HL-60 (cell line): ENCODE measurements around the gene SPATA31D1.
"Not testable (repeated sequence)": the region's sequence is repeated elsewhere in the genome, so short reads cannot be mapped to it uniquely, and the experiment has no call there.

Experiments
- DNase-seq, 2 experiments: peaks; one replicate each; pipeline ENCODE4 v3.0.0-alpha.2; 2010 to 2020; ENCODE audit warnings: low read depth in 1 of 2, low spot score in 1 of 2
- H3K27ac ChIP-seq: fragments of 250-450 bp; sonication (Bioruptor Pico); replicated peaks from 2 replicates; pipeline ENCODE4 v1.5.1; 2020; ENCODE audit warnings: mild to moderate bottlenecking, moderate library complexity
- H3K27me3 ChIP-seq: fragments of 250-450 bp; sonication (Bioruptor Pico); 2 replicates; pipeline ENCODE4 v1.5.1; 2021; ENCODE audit warnings: mild to moderate bottlenecking, moderate library complexity; ENCODE audit not compliant: insufficient read depth, poor library complexity, severe bottlenecking
- H3K4me3 ChIP-seq: replicated peaks from 2 replicates; pipeline ENCODE4 v1.5.1; 2011; ENCODE audit warnings: mild to moderate bottlenecking, control low read depth, low read length; ENCODE audit not compliant: insufficient read depth
- CTCF ChIP-seq: IDR thresholded peaks from one replicate; pipeline ENCODE4 v1.5.1; 2011; ENCODE audit warnings: low read length, control low read depth, inconsistent platforms; ENCODE audit not compliant: insufficient read depth
- GABPA ChIP-seq: IDR thresholded peaks from 2 replicates; pipeline ENCODE4 v1.6.1; 2012; ENCODE audit warnings: low read depth
- POLR2AphosphoS5 ChIP-seq: IDR thresholded peaks from 2 replicates; pipeline ENCODE4 v1.6.1; 2012; ENCODE audit warnings: low read depth
- REST ChIP-seq: IDR thresholded peaks from 2 replicates; pipeline ENCODE4 v1.6.1; 2012; ENCODE audit warnings: low read depth; ENCODE audit not compliant: insufficient replicate concordance
- SPI1 ChIP-seq: IDR thresholded peaks from 2 replicates; pipeline ENCODE4 v1.6.1; 2012; ENCODE audit warnings: low read depth, mild to moderate bottlenecking, borderline replicate concordance
- long read RNA-seq: library from polyadenylated mRNA; unstranded; transcript quantifications from one replicate; pipeline ENCODE4 v2.0.0, GENCODE V29; 2020

Gene SPATA31D1
- long read RNA-seq, result 0 reads

- H3K27me3 ChIP-seq, DNase-seq, H3K4me3 ChIP-seq, H3K27ac ChIP-seq: not testable (repeated sequence)
These were observed at the start of gene SPATA31D1 for GRCh38 chr9:81988472-81988871. SPATA31D1 (plus strand) TSS chr9:81988772; CDS start chr9:81988819, 47 bp downstream.

GRCh38 chr9:81943393-81943792, 45.2 kb upstream of the SPATA31D1 start, which contains the start of gene SPATA31D3:
SPATA31D3 (plus strand) TSS chr9:81943500; CDS start chr9:81943586, 86 bp downstream.
- H3K4me3 ChIP-seq, DNase-seq, H3K27ac ChIP-seq, H3K27me3 ChIP-seq: not testable (repeated sequence)

- not testable (repeated sequence) for H3K27me3 ChIP-seq, DNase-seq, H3K27ac ChIP-seq, H3K4me3 ChIP-seq
These were observed 39.9 kb upstream of the SPATA31D1 start for GRCh38 chr9:81948650-81949049.

- Histone ChIP-seq H3K27ac (no peak overlapping the region), H3K4me3 (no peak overlapping the region), H3K27me3 (no peaks in the 10 kb centered on the region)
- no peak for TF ChIP-seq CTCF
- TF ChIP-seq REST, result no peak
- TF ChIP-seq GABPA, result no peak
- TF ChIP-seq POLR2AphosphoS5, result no peak
- TF ChIP-seq SPI1, result no peak
- no peak for DNase-seq
These were observed 35.5 kb upstream of the SPATA31D1 start for GRCh38 chr9:81953096-81953495.

GRCh38 chr9:81955625-81956024, 32.9 kb upstream of the SPATA31D1 start:
- no peak for DNase-seq
- Histone ChIP-seq H3K27ac (no peak overlapping the region), H3K27me3 (no peaks in the 10 kb centered on the region), H3K4me3 (no peak overlapping the region)
- TF ChIP-seq GABPA (no peak), POLR2AphosphoS5 (no peak)

GRCh38 chr9:81964218-81965171, 24.1 kb upstream of the SPATA31D1 start:
- H3K27me3 ChIP-seq, result no peaks in the 10 kb centered on the region
- H3K4me3 ChIP-seq, result no peak overlapping the region
- H3K27ac ChIP-seq, result no peak overlapping the region
- no peak for DNase-seq
- TF ChIP-seq CTCF (no peak), POLR2AphosphoS5 (no peak), REST (no peak), SPI1 (no peak), GABPA (no peak)
